Suppressor macrophage (primary cell): ENCODE results near the gene CCDC126.
"Not testable (repeated sequence)": the region's sequence is repeated elsewhere in the genome, so short reads cannot be mapped to it uniquely, and the experiment has no call there.

ENCODE experiments used
- DNase-seq, 4 experiments: peaks; one replicate each; pipeline ENCODE4 v3.0.0-alpha.2; 2020 to 2022

Gene CCDC126

DNA sequence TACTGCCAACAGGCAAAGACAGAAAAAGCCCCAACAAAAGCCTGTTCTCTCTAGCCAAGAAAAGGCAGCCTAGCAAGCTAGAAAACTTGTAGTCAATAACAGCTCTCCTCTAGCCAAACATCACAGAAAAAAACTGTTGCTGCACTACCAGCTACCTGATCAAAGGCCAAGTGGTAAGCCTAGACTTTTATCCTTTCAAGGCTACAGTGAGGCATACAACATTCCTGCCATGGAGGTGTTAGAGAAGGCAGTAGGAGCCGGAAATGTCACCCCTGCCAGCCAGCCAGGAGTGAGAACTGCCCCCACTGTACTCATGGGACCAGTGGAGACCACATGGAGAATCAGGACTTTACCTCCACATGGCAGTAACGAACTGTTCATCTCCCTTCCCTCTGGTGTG is 31.2 kb downstream of the CCDC126 start:
- DNase-seq = no peak

DNA sequence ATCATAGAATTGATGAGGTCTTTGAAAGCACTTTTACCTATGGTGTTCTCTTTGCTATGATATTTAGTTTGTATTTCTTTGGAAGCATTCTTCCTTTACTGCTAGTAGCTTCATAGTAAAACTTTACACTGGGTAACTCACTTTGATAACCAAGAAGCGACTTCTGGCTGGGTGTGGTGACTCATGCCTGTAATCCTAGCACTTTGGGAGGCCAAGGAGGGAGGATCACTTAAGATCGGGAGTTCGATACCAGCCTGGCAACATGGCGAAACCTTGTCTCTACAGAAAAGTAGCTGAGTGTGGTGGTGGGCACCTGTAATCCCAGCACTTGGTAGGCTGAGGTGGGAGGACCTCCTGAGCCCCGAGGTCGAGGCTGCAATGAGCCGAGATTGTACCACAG is 36.2 kb downstream of the CCDC126 start:
- no peak for DNase-seq

DNA sequence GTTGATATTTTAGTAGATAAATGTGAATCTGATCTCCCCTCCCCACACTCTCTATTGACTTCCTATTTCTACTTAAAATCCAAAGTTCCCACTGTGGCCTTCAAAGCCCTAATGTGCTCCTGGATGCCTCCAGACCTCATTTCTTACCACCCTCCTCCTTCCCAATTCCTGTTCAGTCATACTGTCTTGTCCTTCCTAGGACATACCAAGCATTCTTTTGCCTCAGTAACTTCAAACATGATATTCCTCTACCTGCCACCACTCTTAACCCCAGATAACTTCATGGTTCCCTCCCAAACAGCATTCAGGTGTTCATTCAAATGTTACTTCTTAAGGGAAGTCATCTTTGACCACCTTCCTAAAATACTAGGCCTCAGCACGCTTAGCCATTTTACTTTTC is 48.6 kb downstream of the CCDC126 start:
- DNase-seq = no peak

DNA sequence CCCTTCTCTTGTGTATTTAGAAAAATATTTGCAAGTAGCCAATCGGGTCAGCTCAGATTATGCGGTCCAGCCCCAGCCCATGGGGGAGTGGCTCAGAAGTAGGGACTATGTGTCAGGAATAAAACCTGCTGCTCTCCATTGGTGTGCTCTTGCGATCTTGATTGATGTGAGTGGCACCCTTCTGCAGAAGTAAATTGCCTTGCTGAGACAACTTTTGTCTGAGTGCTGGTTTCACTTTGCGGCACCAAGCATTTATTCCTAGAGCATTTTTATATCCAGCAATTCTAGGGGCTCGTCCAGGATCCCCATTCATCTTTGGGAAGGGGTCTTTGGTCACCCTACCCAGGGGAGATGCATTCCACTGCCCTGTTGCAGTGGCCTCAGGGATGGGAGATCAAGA is 56.8 kb downstream of the CCDC126 start:
- DNase-seq = no peak

DNA sequence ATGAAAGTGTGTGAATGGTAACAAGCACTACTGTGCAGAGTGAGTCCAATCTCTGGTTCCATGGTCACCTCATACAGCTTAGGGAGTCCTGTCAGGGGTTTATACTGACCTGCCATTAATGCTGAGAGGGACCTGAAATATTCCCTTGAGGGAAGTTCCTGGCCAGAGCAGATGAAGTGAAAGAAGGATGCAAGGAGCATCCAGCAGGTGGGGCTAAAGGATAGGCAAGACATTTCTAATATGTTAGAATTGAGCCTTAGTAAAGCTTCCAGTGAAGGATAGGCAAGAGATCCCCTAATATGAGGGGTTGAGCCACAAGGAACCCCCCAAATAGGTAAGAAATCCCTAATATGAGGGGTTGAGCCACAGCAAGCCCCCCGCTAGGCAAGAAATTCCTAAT is 57.3 kb downstream of the CCDC126 start:
- peak in 3 of 4 experiments; percentile 2 to 21 (median 9) for DNase-seq

DNA sequence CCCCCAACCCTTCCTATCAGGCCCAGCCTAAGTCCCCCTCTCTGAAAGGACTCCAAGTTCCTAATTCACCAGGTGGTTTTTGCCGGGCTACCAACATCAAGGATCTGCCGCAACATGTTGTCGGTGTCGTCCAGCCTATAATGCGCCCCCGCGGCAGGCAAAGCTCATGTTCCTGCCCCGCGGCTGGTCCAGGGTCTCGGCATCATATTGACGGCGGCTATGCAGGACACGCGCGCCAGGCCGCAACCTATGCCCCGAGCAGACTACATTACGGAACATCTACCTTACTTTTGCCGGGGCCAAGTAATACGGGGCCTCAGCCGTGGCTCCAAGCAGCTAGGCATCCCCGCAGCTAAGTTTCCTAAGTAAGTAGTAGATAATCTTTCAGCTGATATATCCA is 58.3 kb downstream of the CCDC126 start:
- no peak for DNase-seq

DNA sequence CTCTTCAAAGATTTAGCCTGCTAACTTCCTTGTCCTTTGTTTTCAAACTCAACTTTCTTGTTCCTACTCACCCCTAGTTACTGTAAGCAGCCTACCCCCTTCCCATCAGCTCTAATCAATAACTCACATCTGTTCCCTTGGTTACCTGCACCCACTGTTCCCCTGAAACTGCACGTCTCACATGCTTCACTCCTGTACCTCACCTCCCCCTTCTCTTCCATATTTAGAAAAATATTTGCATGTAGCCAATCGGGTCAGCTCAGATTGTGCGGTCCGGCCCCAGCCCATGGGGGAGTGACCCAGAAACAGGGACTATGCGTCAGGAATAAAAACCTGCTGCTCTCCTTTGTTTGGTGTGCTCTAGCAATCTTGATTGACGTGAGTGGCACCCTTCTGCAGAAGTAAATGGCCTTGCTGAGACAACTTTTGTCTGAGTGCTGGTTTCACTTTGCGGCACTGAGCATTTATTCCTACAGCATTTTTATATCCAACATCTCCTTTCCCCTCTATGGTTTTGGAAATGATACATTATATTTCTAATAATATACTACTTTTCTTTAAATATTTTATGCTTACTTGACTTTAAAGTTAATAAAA is 61.7 kb downstream of the CCDC126 start:
- no peak for DNase-seq

DNA sequence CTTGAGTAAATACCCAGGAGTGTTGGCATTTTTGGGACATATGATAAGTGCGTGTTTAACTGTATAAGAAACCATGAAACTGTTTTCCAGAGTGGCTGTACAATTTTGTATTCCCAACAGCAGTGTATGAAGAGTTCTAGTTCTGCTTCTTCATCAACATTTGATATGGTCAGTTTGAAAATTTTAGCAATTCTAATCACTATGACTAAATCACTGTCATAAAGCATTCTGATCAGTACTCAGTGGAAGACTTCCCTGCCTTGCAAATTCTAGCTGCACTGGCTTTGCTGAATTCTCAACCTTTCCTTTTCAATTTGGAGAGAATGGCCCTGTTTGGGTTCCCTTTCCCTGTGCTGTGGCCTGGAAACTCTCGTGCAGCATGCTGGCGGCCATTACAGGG is 64.2 kb downstream of the CCDC126 start:
- DNase-seq = no peak

DNA sequence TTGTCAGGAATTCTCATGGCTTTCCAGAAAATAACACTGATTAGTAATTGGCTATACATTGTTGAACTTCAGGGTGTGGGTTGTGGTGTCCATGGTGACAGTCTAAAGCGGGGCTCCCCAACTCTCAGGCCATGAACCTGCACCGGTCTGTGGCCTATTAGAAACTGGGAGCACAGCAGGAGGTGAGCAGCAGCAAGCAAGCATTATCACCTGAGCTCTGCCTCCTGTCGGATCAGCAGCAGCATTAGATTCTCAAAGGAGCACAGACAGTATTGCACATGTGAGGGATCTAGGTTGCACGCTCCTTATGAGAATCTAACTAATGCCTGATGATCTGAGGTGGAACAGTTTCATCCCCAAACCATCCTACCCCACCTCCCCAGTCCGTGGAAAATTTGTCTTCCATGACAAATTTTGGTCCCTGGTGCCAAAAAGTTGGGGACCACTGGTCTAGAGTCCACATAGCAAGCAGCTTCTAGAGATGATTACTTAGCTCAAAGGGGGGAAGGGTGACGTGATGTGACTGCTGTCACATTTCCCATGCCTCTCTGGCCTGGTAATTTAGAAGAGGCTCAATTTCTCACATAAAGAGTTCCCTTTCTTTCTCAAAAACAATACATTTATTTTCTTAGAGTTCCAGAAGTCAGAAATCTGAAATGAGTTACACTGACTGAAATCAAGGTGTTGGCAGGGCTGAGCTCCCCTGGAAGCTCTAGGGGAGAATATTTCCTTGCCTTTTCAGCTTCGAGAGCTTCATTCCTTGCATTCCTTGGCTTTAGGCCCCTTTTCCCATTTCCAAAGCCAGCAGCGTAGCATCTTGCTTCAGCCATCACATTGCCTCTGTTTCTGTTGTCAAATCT is 65.2 kb downstream of the CCDC126 start:
- no peak for DNase-seq

DNA sequence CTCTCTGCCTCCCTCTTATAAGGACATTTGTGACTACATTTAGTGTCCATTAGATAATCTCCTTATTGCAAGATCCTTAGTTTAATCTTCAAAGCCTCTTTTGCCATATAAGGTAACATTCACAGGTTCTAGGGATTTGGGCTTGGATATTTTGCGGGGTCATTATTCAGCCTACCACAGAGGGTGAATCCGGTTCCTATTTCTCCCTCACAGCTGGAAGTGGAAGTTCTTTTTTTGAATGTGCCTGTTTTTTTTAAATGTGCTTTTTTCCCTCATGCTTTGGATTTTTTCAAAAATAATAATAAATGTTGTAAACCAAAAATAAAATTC is 65.8 kb downstream of the CCDC126 start:
- no peak for DNase-seq

DNA sequence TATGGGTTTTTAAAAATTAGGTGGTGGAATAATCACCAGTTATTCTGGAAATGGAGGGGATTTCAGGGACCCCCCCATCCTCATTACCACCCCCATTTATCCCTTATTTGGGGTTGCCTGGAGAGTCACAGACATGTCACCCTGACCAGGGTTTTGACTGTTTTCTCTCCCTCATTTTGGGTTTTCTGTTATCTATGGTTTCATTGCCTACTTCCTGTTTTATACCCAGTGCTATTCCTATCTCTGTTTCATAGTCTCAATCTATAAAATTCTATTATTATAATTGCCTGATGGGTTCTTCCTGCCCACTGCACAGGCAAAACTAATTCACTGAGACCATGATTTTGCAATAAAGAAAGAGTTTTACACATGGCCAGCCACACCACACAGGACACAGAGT is 66.9 kb downstream of the CCDC126 start:
- no peak for DNase-seq

DNA sequence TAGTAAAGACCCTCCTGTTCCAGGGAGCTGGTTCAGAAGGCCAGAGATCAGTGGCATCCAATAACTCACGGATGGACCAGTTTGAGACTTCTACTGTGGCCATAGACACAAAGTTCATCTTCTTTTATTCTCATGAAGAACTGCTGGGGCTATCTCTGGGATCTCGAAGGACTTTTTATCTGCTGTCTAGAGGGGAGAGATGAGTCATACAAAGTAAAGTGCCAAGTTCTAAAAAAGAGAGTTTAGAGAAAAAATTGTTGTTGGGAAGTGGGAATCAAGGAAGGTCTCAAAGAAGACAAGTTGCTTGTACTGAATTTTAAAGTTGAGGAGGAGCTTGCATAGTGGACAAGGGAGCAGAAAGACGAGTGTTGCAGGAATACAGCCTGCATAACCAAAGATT is 74.9 kb downstream of the CCDC126 start:
- no peak for DNase-seq

DNA sequence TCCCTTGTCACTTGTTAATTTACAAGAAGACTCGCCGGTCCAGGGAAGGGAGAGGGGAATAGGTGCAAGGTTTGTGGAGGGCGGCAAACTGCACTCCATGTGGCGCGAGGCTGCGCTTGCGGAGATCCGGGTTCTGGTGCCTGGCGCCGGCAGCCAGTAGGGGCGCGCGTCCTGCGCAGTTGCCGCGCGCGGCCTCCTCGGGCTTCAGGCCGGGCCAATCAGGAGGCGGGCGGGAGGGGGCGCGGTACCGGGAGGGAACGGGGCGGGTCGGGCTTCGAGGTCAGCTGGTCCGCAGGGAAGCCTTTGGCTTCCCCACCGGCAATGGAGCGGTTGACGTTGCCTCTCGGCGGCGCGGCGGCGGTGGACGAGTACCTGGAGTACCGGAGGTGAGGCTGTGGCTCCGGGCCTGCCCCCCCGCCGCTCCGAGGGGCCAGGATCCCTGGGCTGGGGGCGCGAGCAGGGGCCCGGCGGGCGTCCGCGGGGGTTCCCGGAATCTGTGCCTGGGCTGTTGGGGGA is 82.8 kb downstream of the CCDC126 start, which contains the start of gene FAM221A:
FAM221A (plus strand) TSS at position 302 of the 516 bp plus-strand sequence; CDS start at position 322, 20 bp downstream.
- DNase-seq = peak; percentile 87 to 96 (median 92)

DNA sequence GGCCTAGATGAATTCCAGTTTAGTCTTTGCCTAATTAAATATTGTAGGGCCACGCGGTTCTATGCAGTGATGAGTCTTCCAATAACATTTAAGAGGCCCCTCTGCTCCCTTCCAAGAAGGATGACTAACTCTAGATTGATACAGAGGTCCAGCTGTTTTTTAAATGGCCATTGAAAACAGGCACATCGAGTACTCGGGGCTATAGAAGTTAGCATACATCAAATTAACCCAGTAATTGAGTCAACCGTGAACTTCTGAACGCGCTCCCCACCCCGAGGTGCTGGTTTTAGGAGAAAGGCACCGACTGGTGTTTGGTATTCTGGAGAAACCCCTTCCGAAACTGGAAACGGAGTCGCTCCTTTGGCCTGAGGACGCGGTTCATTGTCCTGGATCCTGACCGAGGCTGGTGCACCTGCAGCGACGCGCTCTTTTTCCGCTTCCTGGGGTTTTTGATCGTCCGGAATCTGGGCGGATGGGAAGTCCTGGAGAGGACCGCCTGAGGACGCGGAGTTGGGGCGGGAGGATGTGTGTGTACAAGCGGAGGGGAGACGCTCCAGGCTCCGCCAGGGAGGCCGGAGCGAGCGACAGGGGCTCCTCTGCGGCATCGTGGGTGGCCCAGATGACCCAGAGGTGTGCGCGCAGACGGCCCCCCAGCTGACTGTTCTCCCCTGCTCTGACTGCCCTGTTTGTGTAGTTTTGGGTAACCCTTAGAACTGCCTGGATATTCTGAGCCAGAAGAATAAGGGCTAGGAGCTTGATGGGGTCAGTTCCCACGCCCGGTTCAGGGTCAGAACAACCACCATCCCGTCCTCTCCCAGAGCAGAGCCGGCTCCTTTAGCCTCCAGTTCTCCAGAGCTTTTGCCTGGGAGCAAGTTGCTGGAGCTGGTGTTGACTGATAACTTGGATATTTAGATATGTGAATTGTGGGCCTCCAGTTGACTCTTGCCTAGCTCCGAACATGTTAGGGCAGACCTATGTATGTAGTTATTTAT is 83.5 kb downstream of the CCDC126 start:
- peak; percentile 54 to 75 (median 59) for DNase-seq

DNA sequence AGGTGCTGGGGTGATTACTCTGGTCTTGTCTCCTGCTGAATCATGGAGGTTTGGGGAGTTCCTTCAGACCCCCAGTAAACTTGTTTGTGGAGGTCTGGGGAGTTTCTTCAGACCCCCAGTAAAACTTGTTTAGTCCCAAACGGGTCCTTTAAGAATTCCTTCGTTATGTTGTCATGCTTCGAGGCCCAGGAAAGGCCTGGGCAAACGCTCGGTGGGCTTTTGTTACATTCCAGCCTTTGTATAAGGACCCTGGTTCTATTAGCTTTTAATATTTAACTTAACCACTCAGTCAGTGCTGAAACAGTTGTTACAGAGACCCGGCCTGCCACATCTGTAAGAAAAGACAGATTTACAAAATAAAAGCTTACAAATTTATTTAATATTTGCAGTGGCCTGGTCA is 86.9 kb downstream of the CCDC126 start:
- DNase-seq = not testable (repeated sequence)

DNA sequence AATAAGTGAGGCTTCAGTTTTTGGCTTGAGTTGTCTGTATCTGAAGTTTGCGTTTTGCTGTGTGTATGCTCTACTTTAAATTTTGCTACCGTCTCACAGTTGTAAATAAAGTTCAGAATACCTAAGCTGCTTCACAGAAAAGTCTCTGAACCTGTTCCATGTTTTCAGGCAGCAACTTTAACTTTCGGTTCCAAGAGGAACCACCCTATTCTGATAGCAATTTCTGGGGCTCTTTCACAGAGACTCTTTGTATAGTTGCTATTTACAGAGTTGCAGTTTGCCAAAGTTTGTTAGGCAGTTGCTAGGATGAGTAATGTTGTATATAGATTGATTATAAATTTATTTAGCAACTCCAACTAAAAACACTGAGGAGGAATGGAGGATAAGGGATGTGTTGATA is 88.5 kb downstream of the CCDC126 start:
- no peak for DNase-seq

DNA sequence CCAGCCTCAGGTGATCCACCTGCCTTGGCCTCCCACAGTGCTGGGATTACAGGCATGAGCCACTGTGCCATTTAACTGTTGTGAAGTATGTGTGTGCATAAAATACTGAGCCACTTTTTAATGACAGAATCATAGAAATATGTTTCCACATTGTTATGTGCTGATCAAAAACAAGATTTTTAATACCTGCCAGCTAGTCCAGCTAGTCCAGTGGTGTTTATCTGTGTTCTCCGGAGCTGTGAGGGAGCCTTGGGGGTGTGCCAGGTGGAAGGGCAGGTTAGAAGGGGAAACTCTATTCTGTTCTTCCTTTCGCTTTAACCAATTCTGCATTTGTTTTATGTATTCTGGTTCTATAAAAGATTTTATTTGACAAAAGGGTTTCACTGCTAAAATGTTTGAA is 89.8 kb downstream of the CCDC126 start:
- DNase-seq = no peak

DNA sequence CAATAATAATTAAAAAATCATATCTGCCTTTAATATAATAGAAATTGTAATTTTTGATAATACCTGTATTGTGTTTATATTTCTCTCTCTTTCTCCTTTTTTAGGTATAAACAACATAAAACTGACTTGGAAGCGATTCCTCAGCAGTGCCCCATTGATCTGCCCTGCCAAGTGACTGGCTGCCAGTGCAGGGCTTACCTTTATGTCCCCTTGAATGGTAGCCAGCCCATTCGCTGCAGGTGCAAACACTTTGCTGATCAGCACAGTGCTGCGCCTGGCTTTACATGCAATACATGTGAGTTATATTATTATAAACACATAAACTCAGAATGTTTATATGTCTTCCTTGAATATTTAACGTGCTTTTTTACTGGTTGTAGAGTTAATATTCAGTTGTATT is 92.0 kb downstream of the CCDC126 start:
- DNase-seq = no peak

DNA sequence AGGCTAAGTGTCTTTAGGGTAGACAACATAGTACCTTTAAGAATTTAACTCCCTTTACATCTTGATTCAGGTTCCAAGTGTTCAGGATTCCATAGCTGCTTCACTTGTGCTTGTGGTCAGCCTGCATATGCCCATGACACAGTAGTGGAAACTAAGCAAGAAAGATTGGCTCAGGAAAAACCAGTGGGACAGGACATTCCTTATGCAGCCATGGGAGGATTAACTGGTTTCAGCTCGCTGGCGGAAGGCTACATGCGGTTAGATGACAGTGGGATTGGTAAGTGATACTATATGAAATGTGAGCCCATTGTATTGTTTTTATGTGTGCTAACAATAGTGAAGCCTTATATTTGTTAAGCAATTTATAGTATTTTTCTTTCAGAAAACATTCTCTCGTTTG is 94.1 kb downstream of the CCDC126 start:
- DNase-seq = no peak

DNA sequence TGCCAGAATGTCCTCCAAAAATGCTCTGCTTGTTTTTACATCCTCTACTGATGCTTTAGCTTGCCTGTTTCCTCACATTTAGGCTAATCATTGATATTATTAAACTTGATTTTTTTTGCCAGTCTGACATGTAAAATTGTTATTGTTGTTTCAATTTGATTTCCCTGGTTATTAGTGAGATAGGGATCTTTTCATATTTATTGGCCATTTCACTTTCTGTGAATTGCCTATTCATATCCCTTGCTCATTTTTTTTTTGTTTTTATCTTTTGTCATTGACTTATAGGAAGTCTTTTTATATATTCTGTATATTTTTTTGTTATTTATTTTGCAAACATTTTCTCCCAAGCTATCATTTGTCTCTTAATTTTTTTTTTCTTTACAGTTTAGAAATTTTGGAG is 96.0 kb downstream of the CCDC126 start:
- no peak for DNase-seq
